GM12874 (cell line): ENCODE data around the gene TNC.

Source experiments
- CTCF ChIP-seq: IDR thresholded peaks from 2 replicates; pipeline ENCODE4 v1.5.1; 2011; ENCODE audit warnings: low read depth, mild to moderate bottlenecking, control low read depth, low read length, moderate library complexity; ENCODE audit not compliant: insufficient read depth

Gene TNC

GRCh38 chr9:115033800-115034199, 84.2 kb downstream of the TNC start:
- no peak for TF ChIP-seq CTCF

DNA sequence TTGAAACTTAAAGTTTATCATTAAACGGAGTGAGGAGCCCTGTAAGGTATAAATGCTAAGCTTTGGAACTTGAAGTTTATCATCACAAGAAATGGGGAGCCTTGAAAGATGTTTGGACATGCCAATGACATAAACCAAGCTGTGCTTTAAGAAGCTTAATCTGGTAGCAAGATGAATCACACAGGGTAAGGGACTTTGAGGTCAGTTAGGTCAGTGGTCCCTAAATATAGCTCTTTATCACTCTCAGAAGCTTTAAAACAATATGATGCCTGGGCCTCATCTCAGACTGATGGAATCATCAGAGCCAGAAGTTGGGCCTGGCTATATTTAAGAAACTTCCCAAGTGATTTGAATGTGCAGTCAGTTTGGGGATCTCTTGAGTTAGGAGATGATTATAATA, 85.7 kb downstream of the TNC start:
- TF ChIP-seq CTCF: no peak

DNA sequence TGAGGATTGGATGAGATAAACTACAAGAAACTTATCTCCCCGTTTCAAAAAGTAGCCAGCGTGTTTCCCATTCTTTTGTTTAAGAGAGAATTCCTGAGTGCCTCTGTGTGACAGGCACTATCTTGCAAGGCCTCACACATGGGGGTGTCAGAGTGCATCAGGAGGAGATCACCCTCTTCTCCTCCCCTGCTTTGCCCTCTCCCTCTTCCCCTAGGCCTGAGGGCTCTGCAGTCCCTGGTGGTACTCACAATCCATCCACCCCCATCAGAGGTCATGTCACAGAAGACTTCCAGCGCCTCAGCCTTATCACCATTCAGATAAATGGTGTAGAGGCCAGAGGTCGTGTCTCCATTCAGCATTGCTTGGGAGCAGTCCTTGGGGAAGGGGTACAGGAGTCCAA, 88.0 kb downstream of the TNC start:
- no peak for TF ChIP-seq CTCF

DNA sequence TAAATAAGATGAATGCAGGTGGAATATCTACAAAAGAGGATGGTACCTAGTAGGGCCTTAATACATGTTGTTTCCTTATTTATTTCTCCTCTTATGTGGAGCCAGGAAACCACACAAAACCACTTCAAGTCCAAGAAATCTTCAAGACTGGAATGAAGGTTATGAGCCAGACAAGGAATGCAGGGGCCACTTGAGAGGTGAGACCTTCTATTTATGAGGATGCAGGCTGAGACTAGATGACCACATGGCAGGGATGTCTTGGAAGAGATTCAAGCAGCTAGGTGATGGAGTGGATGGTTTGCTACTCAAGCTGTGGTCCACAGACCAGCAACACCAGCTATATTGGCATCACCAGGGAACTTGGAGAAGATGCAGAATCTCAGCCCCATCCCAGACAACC, 92.2 kb downstream of the TNC start:
- no peak for TF ChIP-seq CTCF

DNA sequence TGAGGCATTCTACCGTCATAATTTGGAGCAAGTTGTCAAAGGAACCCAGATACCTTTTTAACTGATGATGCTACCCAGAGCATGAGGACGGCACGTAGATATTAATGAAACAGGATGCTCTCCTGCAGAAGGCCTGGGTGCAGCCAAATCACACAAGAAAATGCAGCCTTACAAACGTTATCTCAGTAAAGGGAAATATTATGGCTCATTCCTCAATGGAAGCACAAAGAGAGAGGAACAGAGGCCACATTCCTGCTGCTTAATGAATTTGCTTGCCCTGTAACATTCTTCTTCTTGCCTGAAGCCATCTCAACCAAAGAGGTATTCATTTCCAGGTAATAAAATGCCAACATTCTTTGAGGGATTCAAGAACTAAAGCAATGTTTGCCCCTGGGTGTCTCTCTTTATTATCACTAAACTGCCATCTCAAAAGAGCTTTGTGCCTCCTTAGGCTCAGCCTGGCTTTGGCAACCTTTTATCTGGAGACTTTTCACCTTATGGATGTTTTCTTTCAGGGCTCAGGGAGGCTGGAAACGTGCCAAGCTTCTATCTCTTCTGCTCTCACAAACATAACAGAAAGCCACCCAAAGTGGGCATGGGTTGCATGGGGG, 92.9 kb downstream of the TNC start:
- TF ChIP-seq CTCF: no peak

GRCh38 chr9:115022760-115023434, 95.1 kb downstream of the TNC start:
- no peak for TF ChIP-seq CTCF

GRCh38 chr9:115018547-115019435, 99.2 kb downstream of the TNC start:
- no peak for TF ChIP-seq CTCF
